Measurements from ENCODE around the gene TENM4. TPM values are rescaled to one million over a fixed set of nuclear protein-coding genes. Genes with fewer than 3 reads are reported as not detected.

The TENM4 gene
- total and polyA plus RNA-seq, 10 of the 15 experiments (the other 5 are each of a cell fraction or from before 2014, with no cell fraction given), result 0.03 to 0.12 (median 0.06) TPM; not detected in 7

DNA sequence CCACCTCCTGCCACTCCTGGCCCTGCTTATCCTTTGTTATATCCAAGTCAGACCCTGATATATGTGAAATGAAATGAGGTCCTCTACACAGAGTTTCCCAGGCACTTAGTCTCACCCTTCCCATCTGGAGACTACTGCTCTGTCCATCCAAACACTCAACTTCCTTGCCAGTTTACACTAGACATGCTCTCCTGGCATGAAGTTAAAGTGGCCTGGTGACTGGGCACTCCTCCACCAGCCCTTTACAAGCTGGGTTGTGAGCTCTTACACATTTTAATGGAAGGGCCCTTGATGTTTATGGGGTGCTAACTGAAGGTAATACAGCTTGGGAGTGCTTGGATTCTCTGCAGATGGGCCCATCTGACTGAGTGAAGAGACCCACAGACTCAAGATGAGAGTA, 650.0 kb downstream of the TENM4 start:
- no TSS peak for BruUV-seq (replicated peaks)
- ATAC-seq (no peak), DNase-seq (ENCODE audit: low read depth, low spot score) (no peak), FAIRE-seq (no peak)
- no peak overlapping the region for H3K27ac ChIP-seq (ENCODE audit: control insufficient read depth, insufficient read depth)
- H4K20me1 ChIP-seq (ENCODE audit: control insufficient read depth, insufficient read depth), result no peaks in the 10 kb centered on the region
- TF ChIP-seq ZNF207 (IDR thresholded peaks at IDR 0.05; ENCODE audit: borderline replicate concordance), result no peak
- no peak for TF ChIP-seq SUPT20H (IDR thresholded peaks at IDR 0.05; ENCODE audit: borderline replicate concordance, control insufficient read depth, low read depth, low read length)
- TF ChIP-seq NFYA (IDR thresholded peaks at IDR 0.05; ENCODE audit: borderline replicate concordance, low read depth, low read length), result no peak
- TF ChIP-seq PML (IDR thresholded peaks at IDR 0.05; ENCODE audit: low read length), result no peak
- TF ChIP-seq RELA (IDR thresholded peaks at IDR 0.05; ENCODE audit: borderline replicate concordance, partially characterized antibody), result no peak
- no peak for TF ChIP-seq ZNF384 (IDR thresholded peaks at IDR 0.05; ENCODE audit: borderline replicate concordance, low read depth, low read length)
- TF ChIP-seq SP1 (IDR thresholded peaks at IDR 0.05; ENCODE audit: low read depth, low read length), result no peak
- TF ChIP-seq MTA3 (IDR thresholded peaks at IDR 0.05; ENCODE audit: borderline replicate concordance, low read length), result no peak
- TF ChIP-seq SUZ12 (IDR thresholded peaks at IDR 0.05; ENCODE audit: unreplicated experiment), result no peak
- TF ChIP-seq WRNIP1 (IDR thresholded peaks at IDR 0.05; ENCODE audit: borderline replicate concordance, low read depth, low read length), result no peak
- TF ChIP-seq, protein P1, sequence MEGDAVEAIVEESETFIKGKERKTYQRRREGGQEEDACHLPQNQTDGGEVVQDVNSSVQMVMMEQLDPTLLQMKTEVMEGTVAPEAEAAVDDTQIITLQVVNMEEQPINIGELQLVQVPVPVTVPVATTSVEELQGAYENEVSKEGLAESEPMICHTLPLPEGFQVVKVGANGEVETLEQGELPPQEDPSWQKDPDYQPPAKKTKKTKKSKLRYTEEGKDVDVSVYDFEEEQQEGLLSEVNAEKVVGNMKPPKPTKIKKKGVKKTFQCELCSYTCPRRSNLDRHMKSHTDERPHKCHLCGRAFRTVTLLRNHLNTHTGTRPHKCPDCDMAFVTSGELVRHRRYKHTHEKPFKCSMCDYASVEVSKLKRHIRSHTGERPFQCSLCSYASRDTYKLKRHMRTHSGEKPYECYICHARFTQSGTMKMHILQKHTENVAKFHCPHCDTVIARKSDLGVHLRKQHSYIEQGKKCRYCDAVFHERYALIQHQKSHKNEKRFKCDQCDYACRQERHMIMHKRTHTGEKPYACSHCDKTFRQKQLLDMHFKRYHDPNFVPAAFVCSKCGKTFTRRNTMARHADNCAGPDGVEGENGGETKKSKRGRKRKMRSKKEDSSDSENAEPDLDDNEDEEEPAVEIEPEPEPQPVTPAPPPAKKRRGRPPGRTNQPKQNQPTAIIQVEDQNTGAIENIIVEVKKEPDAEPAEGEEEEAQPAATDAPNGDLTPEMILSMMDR (IDR thresholded peaks at IDR 0.05 in 2 of 3, conservative IDR thresholded peaks at IDR 0.05 in 1 of 3; ENCODE audit: control insufficient read depth in 2 of 3, extremely low read depth in 1 of 3, insufficient read depth in 1 of 3, low read depth in 3 of 3, low read length in 3 of 3), result no peak
- no peak for TF ChIP-seq YBX1 (IDR thresholded peaks at IDR 0.05)
- TF ChIP-seq, protein P2, sequence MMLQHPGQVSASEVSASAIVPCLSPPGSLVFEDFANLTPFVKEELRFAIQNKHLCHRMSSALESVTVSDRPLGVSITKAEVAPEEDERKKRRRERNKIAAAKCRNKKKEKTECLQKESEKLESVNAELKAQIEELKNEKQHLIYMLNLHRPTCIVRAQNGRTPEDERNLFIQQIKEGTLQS (IDR thresholded peaks at IDR 0.05; ENCODE audit: borderline replicate concordance, extremely low read depth, low read depth, low read length), result no peak
- TF ChIP-seq ASH2L (IDR thresholded peaks at IDR 0.05; ENCODE audit: borderline replicate concordance, low read depth), result no peak
- no peak for TF ChIP-seq ETV6 (conservative IDR thresholded peaks at IDR 0.05 in 1 of 2, IDR thresholded peaks at IDR 0.05 in 1 of 2; ENCODE audit: borderline replicate concordance in 1 of 2, low read depth in 1 of 2)
- H3K9me3 ChIP-seq (replicated peaks; ENCODE audit: control insufficient read depth, insufficient read depth, low read length), result no peaks in the 10 kb centered on the region
- no peak overlapping the region for H3K4me3 ChIP-seq
- H3K79me2 ChIP-seq (ENCODE audit: control insufficient read depth, insufficient read depth, low read length), result no peaks in the 10 kb centered on the region
- H3K4me2 ChIP-seq (ENCODE audit: control insufficient read depth, insufficient read depth), result no peak overlapping the region
- peaks cover 0 to 1% of the 10 kb centered on the region in 2 experiments; a peak in 2 of 4 replicates for H3K27me3 ChIP-seq (replicated peaks in 1 of 2; ENCODE audit: control insufficient read depth in 2 of 2, insufficient read depth in 2 of 2, low read length in 1 of 2)
- intact Hi-C loops (cut with micrococcal nuclease; ENCODE audit: unreplicated experiment) (no loop called here), in situ Hi-C loops (cut with MboI) (no loop called here)
- ChIA-PET RAD21 (ENCODE audit: unreplicated experiment) (no interaction called here), POLR2A (no interaction called here), CTCF (interaction anchor here (0.8 kb wide), 1 partner anchor 9 kb away, joined by 3 read pairs; no protein-coding TSS in a partner anchor), SMC1A (ENCODE audit: uncharacterized antibody, unreplicated experiment) (no interaction called here)
- H3K36me3 ChIP-seq (ENCODE audit: control insufficient read depth in 2 of 2, insufficient read depth in 2 of 2, low read length in 1 of 2), result no peaks in the 10 kb centered on the region
- H2AFZ ChIP-seq (ENCODE audit: control insufficient read depth, low read depth, low read length), result no peak overlapping the region
- H3K9ac ChIP-seq (ENCODE audit: control insufficient read depth, insufficient read depth, low read length), result no peak overlapping the region
- H3K4me1 ChIP-seq (ENCODE audit: control insufficient read depth, insufficient read depth, low read length), result no peaks in the 10 kb centered on the region
